Lung (tissue), 12 donors: ENCODE results near the gene COL4A1. TPM values are rescaled to one million over a fixed set of nuclear protein-coding genes. Genes with fewer than 3 reads are reported as not detected.

Experiments used
- ATAC-seq: fragments of 200-7000 bp; cut with Tn5 transposase; one replicate; pipeline ENCODE4 v1.9.1; 2020; ENCODE audit warnings: moderate number of reproducible peaks; ENCODE audit not compliant: insufficient read depth, low FRiP score
- DNase-seq, 3 donors: peaks; one replicate each; pipeline ENCODE4 v3.0.0-alpha.2; 2013 to 2017
- H3K27ac ChIP-seq, 2 donors: one replicate each; pipeline ENCODE4 v1.5.1; 2013; ENCODE audit warnings: mild to moderate bottlenecking in 2 of 2, moderate library complexity in 2 of 2, control low read depth in 1 of 2, inconsistent platforms in 1 of 2, low read depth in 1 of 2, low read length in 1 of 2
- H3K27me3 ChIP-seq, 3 donors: one replicate each; pipeline ENCODE4 v1.5.1; 2013; ENCODE audit warnings: low read length in 2 of 3; ENCODE audit not compliant: control insufficient read depth in 3 of 3, insufficient read depth in 3 of 3
- H3K36me3 ChIP-seq, 4 donors: one replicate each; pipeline ENCODE4 v1.5.1; 2013; ENCODE audit warnings: low read length in 4 of 4, mild to moderate bottlenecking in 1 of 4, moderate library complexity in 1 of 4; ENCODE audit not compliant: control insufficient read depth in 4 of 4, insufficient read depth in 4 of 4
- H3K4me1 ChIP-seq, 5 donors: one replicate each; pipeline ENCODE4 v1.5.1; 2013; ENCODE audit warnings: low read length in 5 of 5, mild to moderate bottlenecking in 2 of 5, moderate library complexity in 1 of 5; ENCODE audit not compliant: control insufficient read depth in 5 of 5, insufficient read depth in 5 of 5
- H3K4me3 ChIP-seq: one replicate; pipeline ENCODE4 v1.5.1; 2013; ENCODE audit warnings: mild to moderate bottlenecking, control low read depth, moderate library complexity
- H3K9ac ChIP-seq, 2 donors: one replicate each; pipeline ENCODE4 v1.5.1; 2013; ENCODE audit warnings: low read length in 2 of 2, control low read depth in 1 of 2; ENCODE audit not compliant: insufficient read depth in 1 of 2
- H3K9me3 ChIP-seq, 4 donors: one replicate each; pipeline ENCODE4 v1.5.1; 2013; ENCODE audit warnings: low read length in 3 of 4, mild to moderate bottlenecking in 1 of 4, moderate library complexity in 1 of 4; ENCODE audit not compliant: control insufficient read depth in 4 of 4, insufficient read depth in 3 of 4
- CTCF ChIP-seq: IDR thresholded peaks from 2 replicates; pipeline ENCODE4 v1.5.1; 2012; ENCODE audit warnings: mild to moderate bottlenecking; ENCODE audit errors: control extremely low read depth, extremely low read depth
- WGBS, 2 donors: extraction: QIAGEN DNeasy Blood & Tissue Kit; methylation state at CpG; one replicate each; pipeline ENCODE4 v1.1.7; 2013; 5-methylcytosine and 5-hydroxymethylcytosine counted together
- polyA plus RNA-seq, 2 donors: library from polyadenylated mRNA; stranded (reverse); fragments of 200-250 nt; gene quantifications; one replicate each; pipeline ENCODE4 v1.2.1, GENCODE V29; 2013
- total RNA-seq, 2 donors: library from RNA; depleted of rRNA in 1 of 2; stranded (reverse); fragments of >200 nt in 1 of 2; gene quantifications; one replicate each; pipeline ENCODE4 v1.2.1, GENCODE V29; 2014 to 2021
- donor health status: control.
- donor health status: control.
- donor health status: Bipolar disorder and iron deficiency.
- donor health status: healthy.
- donor health status: DM: yes; HTN: yes; CAD: no.

COL4A1 gene
- total and polyA plus RNA-seq, 4 donors = 114 to 1,051 (median 318) TPM

DNA sequence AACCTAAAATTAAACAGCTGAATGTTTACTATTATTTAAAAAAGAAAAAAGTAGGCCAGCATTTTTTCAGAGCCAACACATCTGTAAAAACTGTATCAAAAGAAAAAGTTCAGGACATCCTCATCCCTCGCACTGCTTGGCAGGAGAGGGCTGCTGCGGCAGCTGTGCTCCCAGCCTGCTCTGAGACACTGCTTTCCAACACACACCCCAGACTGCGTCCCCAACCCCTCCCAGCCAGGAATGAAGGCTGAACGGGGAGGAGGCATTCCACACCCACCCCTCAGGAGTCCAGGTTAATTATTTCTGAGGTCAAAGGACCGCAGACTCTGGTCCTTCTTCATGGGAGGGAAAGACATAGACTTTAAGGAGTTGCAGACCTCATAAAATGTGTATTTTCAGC, 43.1 kb downstream of the COL4A1 start:
- H3K9ac ChIP-seq = no peak overlapping the region
- no peak for TF ChIP-seq CTCF
- H3K9me3 ChIP-seq = no peaks in the 10 kb centered on the region
- H3K36me3 ChIP-seq = no peaks in the 10 kb centered on the region
- no peaks in the 10 kb centered on the region for H3K27me3 ChIP-seq
- peak overlapping the region in 1 of 2 donors; percentile 55 for H3K27ac ChIP-seq
- peak; percentile 47 to 74 (median 56) for DNase-seq
- H3K4me3 ChIP-seq = no peak overlapping the region
- peaks cover 12 to 56% (median 26%) of the 10 kb centered on the region in 5 donors for H3K4me1 ChIP-seq
- 33 to 69% methylated on average over 5 of the region's 5 CpGs for WGBS, 2 donors
- ATAC-seq = no peak

DNA sequence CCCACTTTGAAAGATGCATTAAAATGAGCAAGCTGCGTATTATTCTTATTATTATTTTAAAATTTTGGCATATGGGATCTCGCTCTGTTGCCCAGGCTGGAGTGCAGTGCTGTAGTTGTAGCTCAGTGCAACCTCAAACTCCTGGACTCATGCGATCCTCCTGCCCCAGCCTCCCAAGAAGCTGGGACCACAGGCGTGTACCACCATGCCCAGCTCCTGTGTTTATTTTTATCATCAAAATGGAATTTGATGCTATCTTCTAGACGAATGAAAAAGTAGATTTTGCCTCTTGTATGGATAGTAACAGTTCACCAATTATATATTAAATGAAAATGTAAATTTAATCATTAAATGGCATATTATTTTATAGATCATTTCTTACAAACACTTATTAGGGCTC, 43.6 kb downstream of the COL4A1 start:
- peaks cover 11 to 53% (median 24%) of the 10 kb centered on the region in 5 donors for H3K4me1 ChIP-seq
- H3K9ac ChIP-seq = no peak overlapping the region
- H3K27me3 ChIP-seq = no peaks in the 10 kb centered on the region
- H3K27ac ChIP-seq = no peak overlapping the region
- WGBS, 2 donors = 84 to 90% methylated on average over 5 of the region's 5 CpGs
- no peak overlapping the region for H3K4me3 ChIP-seq
- no peaks in the 10 kb centered on the region for H3K9me3 ChIP-seq
- H3K36me3 ChIP-seq = no peaks in the 10 kb centered on the region
- no peak for TF ChIP-seq CTCF
- ATAC-seq = no peak
- no peak for DNase-seq

DNA sequence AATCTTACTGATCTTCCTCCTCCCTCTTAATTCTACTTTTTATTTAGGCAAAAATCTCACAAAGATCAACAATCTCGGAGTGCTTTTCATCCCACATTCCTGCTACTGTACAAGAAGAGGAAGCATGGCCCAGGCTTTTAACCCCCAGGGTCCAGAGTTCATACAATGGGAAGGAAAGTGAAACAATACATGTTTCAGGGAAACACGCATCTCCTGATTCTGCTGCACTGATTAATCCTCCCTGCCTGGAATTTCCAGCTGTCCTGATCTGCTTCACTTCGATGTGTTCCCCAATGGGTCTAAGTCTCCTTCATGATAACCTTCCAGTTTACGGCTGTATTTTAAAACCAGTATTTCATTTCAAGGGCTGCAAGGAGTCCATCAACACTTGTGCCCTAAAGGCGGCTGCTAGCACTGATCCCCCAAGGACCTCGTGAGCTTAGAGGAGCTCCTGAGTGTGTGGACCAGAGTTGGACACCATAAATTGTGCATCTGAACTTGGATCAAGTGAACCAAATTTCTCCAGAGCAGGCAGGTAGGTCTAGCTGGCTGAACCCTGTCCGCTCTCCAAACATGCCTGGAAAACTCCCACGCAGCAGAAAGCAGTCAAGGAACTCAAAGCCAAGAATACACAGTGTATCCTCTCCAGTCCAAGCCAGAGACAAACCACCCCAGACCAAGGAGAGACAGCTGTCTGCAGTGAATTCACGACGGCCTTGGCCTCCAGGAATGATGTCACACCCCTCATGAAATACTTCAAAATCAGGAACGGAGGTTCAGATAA, 44.3 kb downstream of the COL4A1 start:
- DNase-seq (peak in 1 of 3 donors; percentile 33), ATAC-seq (no peak)
- Histone ChIP-seq H3K27ac (peak overlapping the region; percentile 29 to 43), H3K27me3 (no peaks in the 10 kb centered on the region), H3K9me3 (no peaks in the 10 kb centered on the region), H3K36me3 (no peaks in the 10 kb centered on the region), H3K4me1 (peaks cover 11 to 53% (median 23%) of the 10 kb centered on the region in 5 donors), H3K4me3 (no peak overlapping the region), H3K9ac (no peak overlapping the region)
- WGBS, 2 donors = 45 to 47% methylated on average over 11 of the region's 11 CpGs
- TF ChIP-seq CTCF = no peak
